ENCODE measurements around the gene RHOBTB3. TPM values are rescaled to one million over a fixed set of nuclear protein-coding genes. Genes with fewer than 3 reads are reported as not detected.

The RHOBTB3 gene
- total RNA-seq, 1 donor from 2014 or later: 21.6 TPM

DNA sequence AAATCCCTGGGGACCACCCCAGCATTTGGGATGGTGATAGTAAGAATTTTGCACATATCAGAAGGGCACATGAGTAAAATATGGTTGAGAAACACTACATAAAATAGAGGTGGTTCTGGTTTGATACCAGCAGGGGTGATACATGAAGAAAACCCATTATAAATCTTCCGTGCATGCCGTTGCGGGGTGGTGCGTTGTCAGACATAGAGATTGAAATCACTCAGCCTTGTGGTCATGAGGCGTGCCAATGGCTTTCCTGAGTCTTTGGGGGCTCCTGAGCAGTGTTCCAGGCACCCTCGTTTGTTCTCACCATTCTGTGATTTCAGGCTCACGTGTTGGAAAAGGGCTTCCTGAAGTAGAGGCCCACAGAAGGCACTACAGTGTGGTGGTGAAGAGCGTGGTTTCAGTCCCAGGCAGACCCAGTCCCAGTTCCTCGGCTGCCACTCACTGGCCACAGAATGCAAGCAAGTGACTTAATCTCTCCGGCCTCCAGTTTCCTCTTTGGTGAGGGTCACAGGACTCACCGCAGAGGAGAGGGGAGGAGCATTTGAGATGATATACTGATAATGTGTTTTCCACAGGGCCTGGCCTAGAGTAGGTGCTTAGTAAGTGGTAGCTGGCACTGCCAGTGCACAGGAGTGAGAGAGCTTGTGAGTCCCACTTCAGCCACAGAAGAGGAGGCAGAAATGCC is 111.9 kb downstream of the RHOBTB3 start:
- FAIRE-seq: no peak

GRCh38 chr5:95843733-95844223 is 112.6 kb downstream of the RHOBTB3 start:
- Histone ChIP-seq H3K36me3 (ENCODE audit: control insufficient read depth, insufficient read depth, low read length) (no peaks in the 10 kb centered on the region), H3K4me3 (ENCODE audit: low read depth, low read length) (no peak overlapping the region), H3K27me3 (ENCODE audit: control insufficient read depth, insufficient read depth, low read length) (no peaks in the 10 kb centered on the region)
- DNase-seq (ENCODE audit: low read depth) (no peak), FAIRE-seq (no peak)
- TF ChIP-seq, protein P1, sequence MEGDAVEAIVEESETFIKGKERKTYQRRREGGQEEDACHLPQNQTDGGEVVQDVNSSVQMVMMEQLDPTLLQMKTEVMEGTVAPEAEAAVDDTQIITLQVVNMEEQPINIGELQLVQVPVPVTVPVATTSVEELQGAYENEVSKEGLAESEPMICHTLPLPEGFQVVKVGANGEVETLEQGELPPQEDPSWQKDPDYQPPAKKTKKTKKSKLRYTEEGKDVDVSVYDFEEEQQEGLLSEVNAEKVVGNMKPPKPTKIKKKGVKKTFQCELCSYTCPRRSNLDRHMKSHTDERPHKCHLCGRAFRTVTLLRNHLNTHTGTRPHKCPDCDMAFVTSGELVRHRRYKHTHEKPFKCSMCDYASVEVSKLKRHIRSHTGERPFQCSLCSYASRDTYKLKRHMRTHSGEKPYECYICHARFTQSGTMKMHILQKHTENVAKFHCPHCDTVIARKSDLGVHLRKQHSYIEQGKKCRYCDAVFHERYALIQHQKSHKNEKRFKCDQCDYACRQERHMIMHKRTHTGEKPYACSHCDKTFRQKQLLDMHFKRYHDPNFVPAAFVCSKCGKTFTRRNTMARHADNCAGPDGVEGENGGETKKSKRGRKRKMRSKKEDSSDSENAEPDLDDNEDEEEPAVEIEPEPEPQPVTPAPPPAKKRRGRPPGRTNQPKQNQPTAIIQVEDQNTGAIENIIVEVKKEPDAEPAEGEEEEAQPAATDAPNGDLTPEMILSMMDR (IDR thresholded peaks at IDR 0.05; ENCODE audit: insufficient read depth, low read length, severe bottlenecking): no peak

More for the DNA sequence above, 111.9 kb downstream of the RHOBTB3 start:
- TF ChIP-seq, protein P1 (IDR thresholded peaks at IDR 0.05; ENCODE audit: insufficient read depth, low read length, severe bottlenecking): no peak
- no peaks in the 10 kb centered on the region for H3K36me3 ChIP-seq (ENCODE audit: control insufficient read depth, insufficient read depth, low read length)
- H3K4me3 ChIP-seq (ENCODE audit: low read depth, low read length): no peak overlapping the region
- DNase-seq (ENCODE audit: low read depth): no peak
- H3K27me3 ChIP-seq (ENCODE audit: control insufficient read depth, insufficient read depth, low read length): no peaks in the 10 kb centered on the region

DNA sequence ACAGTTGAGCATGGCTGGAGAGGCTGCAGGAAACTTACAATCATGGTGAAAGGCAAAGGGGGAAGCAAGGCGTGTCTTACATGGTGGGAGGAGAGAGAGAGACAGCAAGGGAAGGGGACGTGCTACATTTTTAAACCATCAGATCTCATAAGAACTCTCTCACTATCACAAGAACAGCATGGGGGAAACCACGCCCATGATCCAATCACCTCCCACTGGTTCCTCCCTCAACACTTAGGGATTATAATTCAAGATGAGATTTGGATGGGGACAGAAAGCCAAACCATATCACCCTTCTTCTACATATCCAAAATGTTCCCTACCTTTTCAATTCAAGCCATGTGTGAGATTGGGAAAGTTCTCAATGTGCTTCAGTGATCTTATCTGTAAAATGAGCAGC is 114.3 kb downstream of the RHOBTB3 start:
- TF ChIP-seq, protein P1 (IDR thresholded peaks at IDR 0.05; ENCODE audit: insufficient read depth, low read length, severe bottlenecking): no peak
- no peaks in the 10 kb centered on the region for H3K36me3 ChIP-seq (ENCODE audit: control insufficient read depth, insufficient read depth, low read length)
- DNase-seq (ENCODE audit: low read depth) (no peak), FAIRE-seq (no peak)
- H3K27me3 ChIP-seq (ENCODE audit: control insufficient read depth, insufficient read depth, low read length): no peaks in the 10 kb centered on the region
- no peak overlapping the region for H3K4me3 ChIP-seq (ENCODE audit: low read depth, low read length)

Other genes with a start within 250 kb of the RHOBTB3 start
- 117 and 125 TPM in 2 replicates for gene SKIC3, start 176.4 kb upstream of the RHOBTB3 start, total RNA-seq
- 7.4 and 9.0 TPM in 2 replicates for gene ARSK, start 176.2 kb upstream of the RHOBTB3 start, total RNA-seq
- gene GPR150, start 111.2 kb upstream of the RHOBTB3 start, total RNA-seq: 0.26 TPM in 2 replicates
- gene RFESD, start 84.6 kb upstream of the RHOBTB3 start, total RNA-seq: 1.6 and 2.2 TPM in 2 replicates
- not detected in 2 replicates for gene SPATA9, start 48.3 kb upstream of the RHOBTB3 start, total RNA-seq
- 8.7 and 18.4 TPM in 2 replicates for gene GLRX, start 91.4 kb downstream of the RHOBTB3 start, total RNA-seq
- 76.3 and 146 TPM in 2 replicates for gene ELL2, start 230.5 kb downstream of the RHOBTB3 start, total RNA-seq